T-helper 17 cell (primary cell): Measurements from ENCODE around the gene PITPNC1. TPM values are rescaled to one million over a fixed set of nuclear protein-coding genes. Genes with fewer than 3 reads are reported as not detected.
"Not testable (repeated sequence)": the region's sequence is repeated elsewhere in the genome, so short reads cannot be mapped to it uniquely, and the experiment has no call there.

Source experiments
- ATAC-seq: fragments of 150-1000 bp; cut with Tn5 transposase; 2 replicates; pipeline ENCODE4 v1.10.0; 2021; ENCODE audit warnings: mild to moderate bottlenecking, moderate library complexity
- DNase-seq, 3 donors: peaks; one replicate each; pipeline versions ENCODE4 v3.0.0 to v3.0.0-alpha.2; 2020 to 2021
- H3K9me3 ChIP-seq: one replicate; pipeline ENCODE4 v1.7.0; 2013; ENCODE audit warnings: low read length, mild to moderate bottlenecking; ENCODE audit not compliant: control insufficient read depth, poor library complexity, severe bottlenecking
- H3K27ac Mint-ChIP-seq: one replicate; pipeline ENCODE4 v1.8.0; 2022; ENCODE audit warnings: mild to moderate bottlenecking, moderate library complexity, mixed read lengths
- H3K27me3 Mint-ChIP-seq: one replicate; pipeline ENCODE4 v1.8.0; 2022; ENCODE audit warnings: mixed read lengths
- H3K36me3 Mint-ChIP-seq: one replicate; pipeline ENCODE4 v1.8.0; 2022; ENCODE audit warnings: low read depth, mixed read lengths
- H3K4me1 Mint-ChIP-seq: one replicate; pipeline ENCODE4 v1.8.0; 2022; ENCODE audit warnings: mild to moderate bottlenecking, mixed read lengths
- H3K4me3 Mint-ChIP-seq: one replicate; pipeline ENCODE4 v1.8.0; 2022; ENCODE audit warnings: mild to moderate bottlenecking, moderate library complexity, mixed read lengths
- total RNA-seq, 4 donors: library from RNA in 2 of 4; stranded (reverse) in 2 of 4; gene quantifications; one replicate each; pipeline ENCODE4 v1.2.3 and lab custom pipeline; 2022 to 2026

PITPNC1 gene
- total RNA-seq, 2 donors from 2014 or later: 72.9 to 82.0 TPM

GRCh38 chr17:67500261-67500660, 123.2 kb downstream of the PITPNC1 start:
- ATAC-seq (no peak), DNase-seq (no peak)
- no peak overlapping the region for H3K27ac Mint-ChIP-seq
- no peaks in the 10 kb centered on the region for H3K36me3 Mint-ChIP-seq
- peaks cover 41% of the 10 kb centered on the region for H3K4me1 Mint-ChIP-seq
- H3K4me3 Mint-ChIP-seq: no peak overlapping the region
- H3K9me3 ChIP-seq: no peaks in the 10 kb centered on the region
- no peaks in the 10 kb centered on the region for H3K27me3 Mint-ChIP-seq

DNA sequence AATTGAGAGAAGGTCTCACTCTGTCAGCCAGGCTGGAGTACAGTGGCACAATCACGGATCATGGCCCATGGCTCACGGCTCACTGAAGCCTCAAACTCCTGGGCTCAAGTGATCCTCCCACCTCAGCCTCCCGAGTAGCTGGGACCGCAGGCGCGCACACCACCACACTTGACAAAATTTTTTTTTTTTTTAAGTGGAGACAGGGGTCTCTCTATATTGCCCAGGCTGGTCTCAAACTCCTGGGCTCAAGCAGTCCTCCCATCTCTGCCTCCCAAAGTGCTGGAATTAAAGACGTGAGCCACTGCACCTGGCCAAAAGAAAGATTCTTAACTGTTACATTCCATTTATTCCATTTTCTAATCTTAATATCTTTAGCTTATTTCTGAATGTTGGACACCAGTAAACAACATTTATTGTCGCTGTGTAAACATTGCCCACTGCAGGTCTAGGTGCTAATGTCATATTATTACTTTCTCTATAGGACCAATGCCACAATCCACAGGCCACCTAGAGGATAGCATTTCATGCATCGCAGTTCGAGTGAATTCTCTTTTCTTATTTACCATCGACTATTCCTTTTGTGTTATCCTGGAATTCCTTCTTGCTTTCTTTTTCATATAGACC, 123.7 kb downstream of the PITPNC1 start:
- ATAC-seq (no peak), DNase-seq (no peak)
- peaks cover 39% of the 10 kb centered on the region for H3K4me1 Mint-ChIP-seq
- H3K27me3 Mint-ChIP-seq: no peaks in the 10 kb centered on the region
- no peaks in the 10 kb centered on the region for H3K36me3 Mint-ChIP-seq
- no peak overlapping the region for H3K4me3 Mint-ChIP-seq
- no peaks in the 10 kb centered on the region for H3K9me3 ChIP-seq
- H3K27ac Mint-ChIP-seq: peak overlapping the region; percentile 11

DNA sequence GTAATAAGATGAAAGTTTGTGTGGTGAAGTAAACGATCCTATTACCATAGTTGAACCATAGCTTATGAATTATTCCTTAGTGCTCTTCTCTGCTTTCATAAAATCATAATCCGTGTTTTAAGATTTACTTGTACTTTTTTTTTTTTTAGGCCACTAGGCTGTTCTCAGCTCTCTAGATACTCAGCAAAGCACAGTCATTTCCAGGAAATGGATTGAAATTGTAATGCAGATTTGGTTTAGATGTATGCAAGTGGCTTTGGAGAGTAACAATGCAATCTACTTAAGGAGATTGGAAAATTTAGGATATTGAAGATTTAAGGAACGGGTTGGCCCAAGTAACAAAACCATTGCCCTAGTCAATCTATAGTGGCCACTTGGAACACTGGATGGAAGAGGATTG, 125.1 kb downstream of the PITPNC1 start:
- H3K4me1 Mint-ChIP-seq: peaks cover 37% of the 10 kb centered on the region
- DNase-seq (no peak), ATAC-seq (no peak)
- H3K36me3 Mint-ChIP-seq: no peaks in the 10 kb centered on the region
- no peaks in the 10 kb centered on the region for H3K9me3 ChIP-seq
- no peaks in the 10 kb centered on the region for H3K27me3 Mint-ChIP-seq
- peak overlapping the region; percentile 8 for H3K4me3 Mint-ChIP-seq
- no peak overlapping the region for H3K27ac Mint-ChIP-seq

GRCh38 chr17:67503184-67503583, 126.1 kb downstream of the PITPNC1 start:
- Mint-ChIP-seq H3K4me1 (peaks cover 37% of the 10 kb centered on the region), H3K36me3 (peaks cover 2% of the 10 kb centered on the region), H3K27ac (peak overlapping the region; percentile 62), H3K4me3 (no peak overlapping the region), H3K27me3 (no peaks in the 10 kb centered on the region)
- DNase-seq (no peak), ATAC-seq (no peak)
- H3K9me3 ChIP-seq: no peaks in the 10 kb centered on the region

- no peaks in the 10 kb centered on the region for H3K9me3 ChIP-seq
- H3K4me1 Mint-ChIP-seq: peaks cover 38% of the 10 kb centered on the region
These were observed 126.7 kb downstream of the PITPNC1 start for GRCh38 chr17:67503739-67504138.

DNA sequence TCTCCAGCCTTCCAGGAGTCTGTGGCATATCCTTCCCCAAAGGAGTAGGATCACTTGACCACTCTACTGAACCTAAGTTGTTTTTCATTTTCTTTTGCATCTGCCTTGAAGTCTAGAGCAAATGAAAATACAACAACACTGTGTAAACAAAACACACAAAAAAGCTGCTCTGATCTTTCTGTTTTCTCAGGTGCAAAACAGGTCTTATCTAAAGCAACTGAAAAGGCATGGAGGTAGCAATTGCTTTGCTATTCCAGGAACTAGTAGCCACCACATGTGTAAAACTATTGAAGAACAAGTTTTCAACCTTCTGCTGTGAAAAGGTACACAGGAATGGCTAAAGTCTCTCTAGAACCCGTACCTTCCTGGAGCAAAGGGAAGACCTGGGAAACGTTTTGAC, 127.1 kb downstream of the PITPNC1 start:
- Mint-ChIP-seq H3K4me3 (no peak overlapping the region), H3K27me3 (no peaks in the 10 kb centered on the region), H3K4me1 (peaks cover 35% of the 10 kb centered on the region), H3K36me3 (peaks cover 2% of the 10 kb centered on the region), H3K27ac (peak overlapping the region; percentile 62)
- H3K9me3 ChIP-seq: no peaks in the 10 kb centered on the region
- DNase-seq: no peak
- no peak for ATAC-seq

More at GRCh38 chr17:67503739-67504138, 126.7 kb downstream of the PITPNC1 start:
- DNase-seq (no peak), ATAC-seq (no peak)
- Mint-ChIP-seq H3K27ac (peak overlapping the region; percentile 62), H3K27me3 (no peaks in the 10 kb centered on the region), H3K36me3 (peaks cover 2% of the 10 kb centered on the region), H3K4me3 (no peak overlapping the region)

DNA sequence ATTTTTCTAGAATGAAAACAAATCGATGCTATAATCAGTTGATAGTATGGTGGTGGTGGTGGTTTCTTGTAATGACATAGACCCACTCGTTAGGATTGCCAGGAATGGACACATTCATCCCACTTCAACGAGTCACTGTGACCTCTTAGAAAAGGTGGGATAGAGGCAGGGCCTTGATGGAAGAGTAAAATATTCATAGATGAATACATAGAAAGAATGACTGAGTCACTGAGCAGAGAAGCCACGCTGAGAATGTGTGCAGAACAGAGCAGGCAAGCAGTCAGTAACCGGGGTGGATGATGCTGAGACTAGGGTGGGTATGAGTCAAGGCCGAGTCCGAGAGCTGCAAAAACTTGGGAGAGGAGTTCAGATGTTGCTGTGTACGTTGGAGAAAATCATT, 129.9 kb downstream of the PITPNC1 start:
- ATAC-seq (no peak), DNase-seq (no peak)
- no peaks in the 10 kb centered on the region for H3K9me3 ChIP-seq
- H3K4me1 Mint-ChIP-seq: peaks cover 34% of the 10 kb centered on the region
- no peak overlapping the region for H3K4me3 Mint-ChIP-seq
- H3K27me3 Mint-ChIP-seq: no peaks in the 10 kb centered on the region
- peaks cover 2% of the 10 kb centered on the region for H3K36me3 Mint-ChIP-seq
- no peak overlapping the region for H3K27ac Mint-ChIP-seq

DNA sequence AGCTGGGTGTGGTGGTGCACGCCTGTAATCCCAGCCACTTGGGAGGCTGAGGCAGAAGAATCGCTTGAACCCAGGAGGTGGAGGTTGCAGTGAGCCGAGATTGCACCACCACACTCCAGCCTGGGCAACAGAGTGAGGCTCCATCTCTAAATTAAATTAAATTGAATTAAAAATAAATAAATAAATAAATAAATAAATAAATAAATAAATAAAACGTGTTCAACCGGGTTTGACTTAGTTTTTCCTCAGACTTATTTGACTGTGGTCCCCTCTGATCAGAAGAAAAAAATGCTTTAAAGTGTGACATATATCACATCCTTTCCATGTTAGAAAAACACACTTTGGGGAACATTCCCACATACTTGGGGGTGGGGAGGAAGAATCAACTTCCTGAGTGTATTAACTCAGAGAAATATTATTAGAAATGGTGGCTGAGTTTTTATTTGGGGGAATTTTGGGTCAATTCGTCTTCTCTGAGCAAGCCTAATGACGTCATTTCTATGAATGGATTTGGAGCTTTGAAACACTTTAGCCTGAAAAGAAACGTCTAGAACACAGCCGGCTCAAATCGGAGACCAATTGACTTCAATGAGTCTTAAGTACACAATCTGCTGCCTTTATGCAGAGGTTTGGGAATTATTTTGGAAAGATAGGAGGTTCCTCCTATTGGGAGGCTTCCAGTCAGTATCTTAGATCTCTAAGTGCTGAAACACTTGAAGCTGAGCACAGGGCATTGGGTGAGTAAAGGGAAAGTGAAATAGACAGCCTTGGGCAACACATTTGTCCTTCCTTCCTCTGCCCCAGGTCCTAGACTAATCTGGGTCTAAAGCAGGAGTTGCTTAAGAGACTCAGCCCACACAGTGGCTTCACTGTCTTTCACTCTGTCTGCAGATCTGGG, 132.6 kb downstream of the PITPNC1 start:
- Mint-ChIP-seq H3K4me1 (peaks cover 25% of the 10 kb centered on the region), H3K27ac (no peak overlapping the region), H3K36me3 (peaks cover 2% of the 10 kb centered on the region), H3K27me3 (no peaks in the 10 kb centered on the region), H3K4me3 (no peak overlapping the region)
- H3K9me3 ChIP-seq: no peaks in the 10 kb centered on the region
- DNase-seq: no peak
- ATAC-seq: no peak

DNA sequence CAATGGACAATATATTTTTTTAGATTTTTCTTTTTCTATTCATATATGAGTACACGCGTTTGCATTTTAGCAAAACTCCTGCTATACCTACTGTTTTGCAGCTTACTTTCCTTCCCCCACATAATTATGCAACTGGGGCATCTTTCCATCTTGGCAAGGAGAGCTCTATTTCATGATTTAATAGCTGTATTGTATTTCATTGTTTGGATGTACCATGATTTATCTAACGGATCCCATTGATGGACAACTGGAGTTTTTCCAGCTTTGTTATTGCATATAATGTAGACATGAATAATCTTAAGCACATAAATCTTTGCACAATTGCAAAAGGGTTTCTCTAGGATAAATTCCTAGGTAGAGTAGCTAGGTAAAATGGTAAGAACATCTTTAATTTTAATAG, 133.9 kb downstream of the PITPNC1 start:
- no peak overlapping the region for H3K4me3 Mint-ChIP-seq
- ATAC-seq (no peak), DNase-seq (no peak)
- H3K9me3 ChIP-seq: no peaks in the 10 kb centered on the region
- H3K36me3 Mint-ChIP-seq: peaks cover 2% of the 10 kb centered on the region
- H3K27ac Mint-ChIP-seq: no peak overlapping the region
- peaks cover 28% of the 10 kb centered on the region for H3K4me1 Mint-ChIP-seq
- no peaks in the 10 kb centered on the region for H3K27me3 Mint-ChIP-seq

GRCh38 chr17:67511804-67512203, 134.7 kb downstream of the PITPNC1 start:
- H3K9me3 ChIP-seq: no peaks in the 10 kb centered on the region
- H3K27ac Mint-ChIP-seq: no peak overlapping the region
- H3K4me1 Mint-ChIP-seq: peaks cover 28% of the 10 kb centered on the region
- no peaks in the 10 kb centered on the region for H3K27me3 Mint-ChIP-seq
- ATAC-seq (no peak), DNase-seq (no peak)
- peaks cover 2% of the 10 kb centered on the region for H3K36me3 Mint-ChIP-seq
- H3K4me3 Mint-ChIP-seq: no peak overlapping the region

DNA sequence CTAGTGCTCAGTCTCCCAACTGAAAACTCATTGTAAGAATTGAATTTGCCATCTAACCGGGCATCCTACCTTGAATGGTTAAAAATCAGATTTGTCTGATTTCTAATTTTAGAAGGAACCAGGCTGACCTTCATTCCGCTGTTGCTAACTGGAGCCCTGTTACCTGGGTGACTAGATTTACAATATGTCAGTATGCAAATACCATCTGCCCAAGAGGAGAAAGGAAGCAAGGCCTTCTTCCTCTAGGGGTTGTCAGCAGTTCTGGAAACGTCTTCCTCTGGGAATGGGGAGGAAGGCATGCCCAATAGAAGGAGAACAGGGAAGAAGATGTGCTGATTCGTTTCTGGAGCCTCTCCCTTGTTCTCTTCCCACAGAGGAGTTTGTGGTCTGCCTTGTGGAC, 137.9 kb downstream of the PITPNC1 start:
- no peaks in the 10 kb centered on the region for H3K9me3 ChIP-seq
- no peak for DNase-seq
- Mint-ChIP-seq H3K4me1 (peaks cover 36% of the 10 kb centered on the region), H3K27me3 (no peaks in the 10 kb centered on the region), H3K4me3 (no peak overlapping the region), H3K36me3 (no peaks in the 10 kb centered on the region), H3K27ac (peak overlapping the region; percentile 24)
- ATAC-seq: no peak

- H3K4me1 Mint-ChIP-seq: peaks cover 37% of the 10 kb centered on the region
- no peak overlapping the region for H3K4me3 Mint-ChIP-seq
- no peaks in the 10 kb centered on the region for H3K9me3 ChIP-seq
- H3K36me3 Mint-ChIP-seq: no peaks in the 10 kb centered on the region
- peak overlapping the region; percentile 24 for H3K27ac Mint-ChIP-seq
- H3K27me3 Mint-ChIP-seq: no peaks in the 10 kb centered on the region
- ATAC-seq: no peak
- no peak for DNase-seq
These were observed 138.5 kb downstream of the PITPNC1 start for GRCh38 chr17:67515490-67516083.

DNA sequence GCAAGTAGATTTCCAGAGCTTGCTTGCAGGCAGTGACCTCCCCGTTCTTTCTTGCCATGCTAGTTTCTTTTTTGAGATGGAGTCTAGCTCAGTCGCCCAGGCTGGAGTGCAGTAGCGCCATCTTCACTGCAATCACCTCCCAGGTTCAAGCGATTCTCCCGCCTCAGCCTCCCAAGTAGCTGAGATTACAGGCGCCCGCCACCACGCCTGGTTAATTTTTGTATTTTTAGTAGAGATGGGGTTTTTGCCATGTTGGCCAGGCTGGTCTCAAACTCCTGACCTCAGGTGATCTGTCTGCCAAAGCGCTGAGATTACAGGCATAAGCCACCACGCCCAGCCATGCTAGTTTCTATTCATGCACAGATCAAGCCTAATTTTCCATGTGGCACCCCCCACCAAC, 139.5 kb downstream of the PITPNC1 start:
- not testable (repeated sequence) for H3K4me3 Mint-ChIP-seq, H3K9me3 ChIP-seq, DNase-seq, H3K27ac Mint-ChIP-seq, H3K27me3 Mint-ChIP-seq, ATAC-seq, H3K36me3 Mint-ChIP-seq
- H3K4me1 Mint-ChIP-seq: peaks cover 34% of the 10 kb centered on the region
